AG08396 (cell line): ENCODE results near the gene LRMDA.

Experiments
- DNase-seq: peaks from one replicate; pipeline ENCODE4 v3.0.0; 2012; ENCODE audit warnings: low spot score, mixed read lengths

LRMDA gene

GRCh38 chr10:76270464-76270863 lies 839.0 kb downstream of the LRMDA start:
- DNase-seq = no peak

GRCh38 chr10:76274933-76275332 lies 843.5 kb downstream of the LRMDA start:
- no peak for DNase-seq

GRCh38 chr10:76278811-76279460 lies 847.5 kb downstream of the LRMDA start:
- no peak for DNase-seq

GRCh38 chr10:76281659-76282058 lies 850.2 kb downstream of the LRMDA start:
- DNase-seq = no peak

GRCh38 chr10:76282061-76283025 lies 850.9 kb downstream of the LRMDA start:
- DNase-seq = no peak

- DNase-seq = no peak
These were observed 852.9 kb downstream of the LRMDA start for GRCh38 chr10:76284351-76284750.

GRCh38 chr10:76285012-76285411 lies 853.6 kb downstream of the LRMDA start:
- peak; percentile 52 for DNase-seq

- DNase-seq = no peak
These were observed 854.1 kb downstream of the LRMDA start for GRCh38 chr10:76285515-76285914.

- no peak for DNase-seq
These were observed 855.1 kb downstream of the LRMDA start for GRCh38 chr10:76286536-76286935.

- no peak for DNase-seq
These were observed 856.4 kb downstream of the LRMDA start for GRCh38 chr10:76287856-76288255.

- DNase-seq = no peak
These were observed 859.8 kb downstream of the LRMDA start for GRCh38 chr10:76291175-76291574.

- DNase-seq = no peak
These were observed 860.5 kb downstream of the LRMDA start for GRCh38 chr10:76291885-76292284.

- DNase-seq = no peak
These were observed 865.5 kb downstream of the LRMDA start for GRCh38 chr10:76296957-76297356.

- DNase-seq = no peak
These were observed 865.9 kb downstream of the LRMDA start for GRCh38 chr10:76297358-76297757.

- no peak for DNase-seq
These were observed 866.4 kb downstream of the LRMDA start for GRCh38 chr10:76297780-76298281.

GRCh38 chr10:76298329-76298728 lies 866.9 kb downstream of the LRMDA start:
- DNase-seq = no peak

- no peak for DNase-seq
These were observed 868.1 kb downstream of the LRMDA start for GRCh38 chr10:76299501-76299900.

- DNase-seq = no peak
These were observed 869.8 kb downstream of the LRMDA start for GRCh38 chr10:76301211-76301610.

- DNase-seq = no peak
These were observed 870.5 kb downstream of the LRMDA start for GRCh38 chr10:76301950-76302349.

- no peak for DNase-seq
These were observed 871.1 kb downstream of the LRMDA start for GRCh38 chr10:76302481-76302880.

- no peak for DNase-seq
These were observed 871.7 kb downstream of the LRMDA start for GRCh38 chr10:76302961-76303630.

GRCh38 chr10:76303682-76304316 lies 872.4 kb downstream of the LRMDA start:
- DNase-seq = peak; percentile 74
